Activated CD8-positive, alpha-beta memory T cell treated with anti-CD3 and anti-CD28 coated beads, Interleukin-2, amount 10 ng/mL, durations not matched to agents 7 days and 5 days (primary cell): Measurements from ENCODE around the gene SRSF2. TPM values are rescaled to one million over a fixed set of nuclear protein-coding genes. Genes with fewer than 3 reads are reported as not detected.
"Not testable (repeated sequence)": the region's sequence is repeated elsewhere in the genome, so short reads cannot be mapped to it uniquely, and the experiment has no call there.

Experiments used
- ATAC-seq: fragments of 150-1000 bp; cut with Tn5 transposase; one replicate; pipeline ENCODE4 v1.10.0; 2021; ENCODE audit warnings: moderate library complexity
- CTCF ChIA-PET: fragments of 350-600 bp; sonication (Branson Sonifier 250); formaldehyde crosslinking; loops from one replicate; lab custom pipeline; 2021; ENCODE audit warnings: antibody characterized with exemption; lab: Charles Lee
- DNase-seq: peaks from one replicate; pipeline ENCODE4 v3.0.0-alpha.2; 2020
- H3K27ac Mint-ChIP-seq: one replicate; pipeline ENCODE4 v1.8.0; 2021; ENCODE audit warnings: mild to moderate bottlenecking, mixed read lengths
- H3K27me3 Mint-ChIP-seq: one replicate; pipeline ENCODE4 v1.8.0; 2021; ENCODE audit warnings: mixed read lengths
- H3K36me3 Mint-ChIP-seq: one replicate; pipeline ENCODE4 v1.8.0; 2021; ENCODE audit warnings: mild to moderate bottlenecking, mixed read lengths
- H3K4me1 Mint-ChIP-seq: one replicate; pipeline ENCODE4 v1.8.0; 2021; ENCODE audit warnings: mixed read lengths
- H3K4me3 Mint-ChIP-seq: one replicate; pipeline ENCODE4 v1.8.0; 2021; ENCODE audit warnings: mild to moderate bottlenecking, moderate library complexity, mixed read lengths
- H3K9me3 Mint-ChIP-seq: one replicate; pipeline ENCODE4 v1.8.0; 2022; ENCODE audit warnings: low read depth, mixed read lengths
- total RNA-seq, 2 experiments: library from RNA; stranded (reverse); gene quantifications; one replicate each; pipeline ENCODE4 v1.2.3, GENCODE V29; 2021

The SRSF2 gene
- total RNA-seq, 2 experiments from 2014 or later = 443 to 471 TPM

GRCh38 chr17:76701471-76701967 is 35.6 kb downstream of the SRSF2 start:
- ATAC-seq = no peak
- H3K27ac Mint-ChIP-seq = no peak overlapping the region
- H3K36me3 Mint-ChIP-seq = no peaks in the 10 kb centered on the region
- no peaks in the 10 kb centered on the region for H3K27me3 Mint-ChIP-seq
- H3K4me3 Mint-ChIP-seq = no peak overlapping the region
- no peaks in the 10 kb centered on the region for H3K9me3 Mint-ChIP-seq
- no peak for DNase-seq
- CTCF ChIA-PET = interaction anchor here (1.0 to 3.0 kb wide), 3 partner anchors 14 to 78 kb away, joined by 3 to 9 read pairs (median 3); no protein-coding TSS in a partner anchor
- H3K4me1 Mint-ChIP-seq = peaks cover 23% of the 10 kb centered on the region

- peak; percentile 60 for DNase-seq
- Mint-ChIP-seq H3K36me3 (no peaks in the 10 kb centered on the region), H3K4me3 (peak overlapping the region; percentile 4), H3K4me1 (peaks cover 28% of the 10 kb centered on the region), H3K27ac (peak overlapping the region; percentile 24), H3K27me3 (no peaks in the 10 kb centered on the region), H3K9me3 (no peaks in the 10 kb centered on the region)
- CTCF ChIA-PET = interaction anchor here (1.0 to 3.0 kb wide), 2 partner anchors 14 to 19 kb away, joined by 3 to 9 read pairs; no protein-coding TSS in a partner anchor
- peak; percentile 64 for ATAC-seq
Observed at GRCh38 chr17:76700617-76701470, 36.3 kb downstream of the SRSF2 start.

GRCh38 chr17:76700270-76700616 is 36.9 kb downstream of the SRSF2 start:
- H3K4me1 Mint-ChIP-seq = peaks cover 34% of the 10 kb centered on the region
- no peaks in the 10 kb centered on the region for H3K27me3 Mint-ChIP-seq
- H3K4me3 Mint-ChIP-seq = no peak overlapping the region
- peak overlapping the region; percentile 24 for H3K27ac Mint-ChIP-seq
- CTCF ChIA-PET = no interaction called here
- H3K36me3 Mint-ChIP-seq = no peaks in the 10 kb centered on the region
- H3K9me3 Mint-ChIP-seq = no peaks in the 10 kb centered on the region
- DNase-seq = no peak
- peak; percentile 55 for ATAC-seq

- H3K36me3 Mint-ChIP-seq, H3K4me3 Mint-ChIP-seq, H3K27me3 Mint-ChIP-seq, H3K27ac Mint-ChIP-seq, DNase-seq, H3K9me3 Mint-ChIP-seq, ATAC-seq: not testable (repeated sequence)
- peaks cover 37% of the 10 kb centered on the region for H3K4me1 Mint-ChIP-seq
- CTCF ChIA-PET = interaction anchor here (1.1 to 1.2 kb wide), 2 partner anchors 13 to 176 kb away, joined by 3 to 9 read pairs; no protein-coding TSS in a partner anchor
Observed at GRCh38 chr17:76698466-76698977, 38.6 kb downstream of the SRSF2 start.

GRCh38 chr17:76697702-76698465 is 39.2 kb downstream of the SRSF2 start:
- Mint-ChIP-seq H3K9me3 (no peaks in the 10 kb centered on the region), H3K36me3 (no peaks in the 10 kb centered on the region), H3K27me3 (no peaks in the 10 kb centered on the region), H3K27ac (no peak overlapping the region), H3K4me1 (peaks cover 37% of the 10 kb centered on the region), H3K4me3 (no peak overlapping the region)
- CTCF ChIA-PET = interaction anchor here (0.6 to 1.8 kb wide), 4 partner anchors 17 to 175 kb away, joined by 3 to 9 read pairs (median 4); no protein-coding TSS in a partner anchor
- no peak for ATAC-seq
- no peak for DNase-seq

GRCh38 chr17:76696763-76697701 is 40.1 kb downstream of the SRSF2 start:
- ATAC-seq (no peak), DNase-seq (no peak)
- H3K27me3 Mint-ChIP-seq = no peaks in the 10 kb centered on the region
- no peaks in the 10 kb centered on the region for H3K36me3 Mint-ChIP-seq
- H3K9me3 Mint-ChIP-seq = no peaks in the 10 kb centered on the region
- no peak overlapping the region for H3K27ac Mint-ChIP-seq
- peaks cover 37% of the 10 kb centered on the region for H3K4me1 Mint-ChIP-seq
- CTCF ChIA-PET = interaction anchor here (0.6 to 1.8 kb wide), 4 partner anchors 16 to 139 kb away, joined by 3 to 9 read pairs (median 4); no protein-coding TSS in a partner anchor
- H3K4me3 Mint-ChIP-seq = no peak overlapping the region

- no peak for DNase-seq
- H3K4me1 Mint-ChIP-seq = peaks cover 31% of the 10 kb centered on the region
- no peak for ATAC-seq
- no peaks in the 10 kb centered on the region for H3K9me3 Mint-ChIP-seq
- no peaks in the 10 kb centered on the region for H3K36me3 Mint-ChIP-seq
- no peaks in the 10 kb centered on the region for H3K27me3 Mint-ChIP-seq
- no peak overlapping the region for H3K4me3 Mint-ChIP-seq
- no peak overlapping the region for H3K27ac Mint-ChIP-seq
- CTCF ChIA-PET = interaction anchor here (0.7 to 1.4 kb wide), 3 partner anchors 13 to 172 kb away, joined by 3 to 9 read pairs (median 5); no protein-coding TSS in a partner anchor
Observed at GRCh38 chr17:76695059-76695831, 41.9 kb downstream of the SRSF2 start.

GRCh38 chr17:76691379-76692191 is 45.5 kb downstream of the SRSF2 start:
- CTCF ChIA-PET = interaction anchor here (2.2 kb wide), 1 partner anchor 10 kb away, joined by 6 read pairs; no protein-coding TSS in a partner anchor
- no peak for ATAC-seq

GRCh38 chr17:76690596-76691280 is 46.4 kb downstream of the SRSF2 start:
- Mint-ChIP-seq H3K4me1 (peaks cover 8% of the 10 kb centered on the region), H3K27ac (no peak overlapping the region), H3K4me3 (no peak overlapping the region), H3K36me3 (no peaks in the 10 kb centered on the region), H3K9me3 (no peaks in the 10 kb centered on the region), H3K27me3 (no peaks in the 10 kb centered on the region)
- ATAC-seq (no peak), DNase-seq (no peak)
- CTCF ChIA-PET = interaction anchor here (2.2 kb wide), 1 partner anchor 9 kb away, joined by 6 read pairs; no protein-coding TSS in a partner anchor

More at GRCh38 chr17:76691379-76692191, 45.5 kb downstream of the SRSF2 start:
- no peaks in the 10 kb centered on the region for H3K36me3 Mint-ChIP-seq
- no peaks in the 10 kb centered on the region for H3K9me3 Mint-ChIP-seq
- H3K4me1 Mint-ChIP-seq = peaks cover 14% of the 10 kb centered on the region
- no peak overlapping the region for H3K27ac Mint-ChIP-seq
- H3K27me3 Mint-ChIP-seq = no peaks in the 10 kb centered on the region
- H3K4me3 Mint-ChIP-seq = no peak overlapping the region
- DNase-seq = no peak

- no peaks in the 10 kb centered on the region for H3K27me3 Mint-ChIP-seq
- H3K27ac Mint-ChIP-seq = no peak overlapping the region
- H3K4me1 Mint-ChIP-seq = no peaks in the 10 kb centered on the region
- H3K36me3 Mint-ChIP-seq = no peaks in the 10 kb centered on the region
- no peak for DNase-seq
- H3K4me3 Mint-ChIP-seq = no peak overlapping the region
- CTCF ChIA-PET = interaction anchor here (0.9 to 2.2 kb wide), 2 partner anchors 8 to 176 kb away, joined by 4 to 6 read pairs; no protein-coding TSS in a partner anchor
- no peaks in the 10 kb centered on the region for H3K9me3 Mint-ChIP-seq
- no peak for ATAC-seq
Observed at GRCh38 chr17:76689859-76690258, 47.3 kb downstream of the SRSF2 start.
